GM19463 (cell line): Measurements from ENCODE around the gene SRSF4.
"Not testable (repeated sequence)": the region's sequence is repeated elsewhere in the genome, so short reads cannot be mapped to it uniquely, and the experiment has no call there.

ENCODE experiments used
- ATAC-seq: cut with Tn5 transposase; IDR thresholded peaks from one replicate; pipeline ENCODE4 v1.9.1; 2021; ENCODE audit warnings: mild to moderate bottlenecking, moderate library complexity; ENCODE audit not compliant: unreplicated experiment

The SRSF4 gene

GRCh38 chr1:29181413-29182225 lies at the start of gene SRSF4:
SRSF4 (minus strand) TSS chr1:29181900; CDS start chr1:29181752, 148 bp downstream.
- ATAC-seq: peak; percentile 89

GRCh38 chr1:29230553-29231378 lies 49.1 kb upstream of the SRSF4 start, which contains the start of gene MECR:
MECR (minus strand) TSS chr1:29230934; CDS start chr1:29230906, 28 bp downstream.
- peak; percentile 95 for ATAC-seq

- ATAC-seq: no peak
Measured at GRCh38 chr1:29230204-29230552, 48.5 kb upstream of the SRSF4 start.

- ATAC-seq: no peak
Measured at GRCh38 chr1:29227511-29227910, 45.8 kb upstream of the SRSF4 start.

GRCh38 chr1:29225361-29225760 lies 43.7 kb upstream of the SRSF4 start:
- ATAC-seq: no peak

GRCh38 chr1:29224356-29224837 lies 42.7 kb upstream of the SRSF4 start:
- ATAC-seq: no peak

GRCh38 chr1:29223521-29223920 lies 41.8 kb upstream of the SRSF4 start:
- ATAC-seq: no peak

- ATAC-seq: no peak
Measured at GRCh38 chr1:29222686-29223085, 41.0 kb upstream of the SRSF4 start.

GRCh38 chr1:29222260-29222659 lies 40.6 kb upstream of the SRSF4 start:
- not testable (repeated sequence) for ATAC-seq

GRCh38 chr1:29221296-29221695 lies 39.6 kb upstream of the SRSF4 start:
- ATAC-seq: no peak

GRCh38 chr1:29218223-29218622 lies 36.5 kb upstream of the SRSF4 start:
- no peak for ATAC-seq

- ATAC-seq: no peak
Measured at GRCh38 chr1:29217633-29218032, 35.9 kb upstream of the SRSF4 start.

GRCh38 chr1:29213055-29213454 lies 31.4 kb upstream of the SRSF4 start:
- no peak for ATAC-seq

GRCh38 chr1:29211086-29212030 lies 29.7 kb upstream of the SRSF4 start:
- no peak for ATAC-seq

- ATAC-seq: no peak
Measured at GRCh38 chr1:29210278-29211085, 28.8 kb upstream of the SRSF4 start.

- ATAC-seq: no peak
Measured at GRCh38 chr1:29209173-29209572, 27.5 kb upstream of the SRSF4 start.

- ATAC-seq: no peak
Measured at GRCh38 chr1:29208442-29208841, 26.7 kb upstream of the SRSF4 start.

GRCh38 chr1:29202584-29203340 lies 21.1 kb upstream of the SRSF4 start:
- ATAC-seq: peak; percentile 72

GRCh38 chr1:29202053-29202452 lies 20.4 kb upstream of the SRSF4 start:
- no peak for ATAC-seq
